Measurements from ENCODE around the gene CCL25. TPM values are rescaled to one million over a fixed set of nuclear protein-coding genes. Genes with fewer than 3 reads are reported as not detected.

The CCL25 gene
- polyA plus RNA-seq, 1 donor, result 1,345 TPM

DNA sequence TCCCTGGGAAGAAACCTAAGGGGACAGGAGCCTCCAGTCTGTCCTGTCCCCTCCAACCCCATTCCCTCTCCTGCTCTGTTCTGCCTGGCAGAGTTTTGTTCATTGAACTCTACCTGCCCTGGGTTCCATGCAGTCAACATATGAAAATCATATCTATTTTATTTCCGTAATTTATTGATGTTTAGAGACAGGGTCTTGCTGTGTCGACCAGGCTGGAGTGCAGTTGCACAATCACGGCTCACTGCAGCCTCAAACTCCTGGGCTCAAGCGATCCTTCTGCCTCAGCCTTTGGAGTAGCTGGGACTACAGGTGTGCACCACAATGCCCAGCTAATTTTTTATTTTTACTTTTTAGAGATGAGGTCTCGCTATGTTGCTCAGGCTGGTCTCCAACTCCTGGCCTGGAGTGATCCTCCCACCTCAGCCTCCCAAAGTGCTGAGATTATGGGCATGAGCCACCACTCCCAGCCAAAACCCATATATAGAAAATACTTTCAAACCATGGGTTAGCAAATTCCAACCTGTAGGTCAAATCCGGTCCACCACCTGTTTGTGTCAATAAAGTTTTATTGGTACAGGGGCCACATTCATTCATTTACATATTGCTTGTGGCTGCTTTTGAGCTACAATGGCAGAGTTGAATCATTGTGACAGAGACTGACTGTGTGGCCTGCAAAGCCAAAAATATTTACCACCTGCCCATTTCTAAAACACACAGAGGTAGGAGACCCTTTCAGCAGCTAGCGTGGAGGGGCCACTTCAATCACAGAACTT is 57.5 kb downstream of the CCL25 start:
- 83% methylated on average over 1 of the region's 7 CpGs for WGBS (ENCODE audit: insufficient coverage, low lambda C conversion rate)
- no peak for DNase-seq
- no peaks in the 10 kb centered on the region for H3K4me1 ChIP-seq (ENCODE audit: control insufficient read depth, insufficient read depth, low read length)
- no peak overlapping the region for H3K27ac ChIP-seq (ENCODE audit: low read length)
- H3K9me3 ChIP-seq (ENCODE audit: control insufficient read depth, low read depth, low read length), result peaks cover 3% of the 10 kb centered on the region
- no peaks in the 10 kb centered on the region for H3K27me3 ChIP-seq (ENCODE audit: control insufficient read depth, insufficient read depth, low read length)
- H3K36me3 ChIP-seq (ENCODE audit: control insufficient read depth, insufficient read depth, low read length), result no peaks in the 10 kb centered on the region
- H3K4me3 ChIP-seq (ENCODE audit: low read length), result no peak overlapping the region

DNA sequence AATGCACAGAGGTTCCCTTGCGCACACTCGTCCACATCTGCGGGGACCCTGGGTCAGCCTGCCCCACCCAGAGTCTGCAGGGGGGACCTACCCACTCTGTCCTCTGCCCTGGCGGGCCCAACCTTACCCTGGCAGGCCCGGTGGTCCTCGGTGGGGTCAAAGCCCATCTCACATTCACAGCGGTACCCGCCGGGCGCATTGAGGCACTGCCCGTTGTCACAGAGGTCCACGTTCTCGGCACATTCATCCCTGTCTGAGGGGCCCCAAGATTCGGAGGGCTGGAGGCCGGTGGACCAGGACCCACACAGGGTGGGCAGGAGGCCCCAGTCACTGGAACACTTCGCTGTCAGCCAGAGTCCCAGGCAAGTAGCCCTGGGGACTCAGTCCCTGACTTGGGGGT is 58.4 kb downstream of the CCL25 start:
- Histone ChIP-seq H3K36me3 (ENCODE audit: control insufficient read depth, insufficient read depth, low read length) (no peaks in the 10 kb centered on the region), H3K27ac (ENCODE audit: low read length) (no peak overlapping the region), H3K27me3 (ENCODE audit: control insufficient read depth, insufficient read depth, low read length) (no peaks in the 10 kb centered on the region), H3K9me3 (ENCODE audit: control insufficient read depth, low read depth, low read length) (peaks cover 3% of the 10 kb centered on the region), H3K4me1 (ENCODE audit: control insufficient read depth, insufficient read depth, low read length) (no peaks in the 10 kb centered on the region), H3K4me3 (ENCODE audit: low read length) (no peak overlapping the region)
- DNase-seq, result no peak
- WGBS (ENCODE audit: insufficient coverage, low lambda C conversion rate), result no CpG with 5 or more reads among the region's 16 CpGs

DNA sequence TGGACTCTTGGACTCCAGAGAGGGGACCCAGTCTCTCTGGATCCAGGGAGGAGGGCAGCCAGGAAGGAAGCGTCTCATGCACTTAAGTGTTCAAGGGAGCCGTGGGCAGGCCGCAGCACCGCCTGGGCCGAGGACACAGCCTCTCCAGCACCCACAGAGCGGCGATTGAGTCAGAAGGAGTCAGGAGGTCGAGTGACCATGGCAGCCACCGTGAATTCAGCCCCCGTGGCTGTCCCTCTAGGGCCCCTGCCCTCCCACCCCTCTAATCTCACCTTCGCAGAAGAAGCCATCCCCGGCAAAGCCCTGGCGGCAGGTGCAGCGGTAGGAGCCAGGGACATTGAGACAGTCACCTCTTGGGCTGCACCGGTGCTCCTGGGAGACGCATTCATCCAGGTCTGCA is 58.8 kb downstream of the CCL25 start:
- no peak overlapping the region for H3K27ac ChIP-seq (ENCODE audit: low read length)
- WGBS (ENCODE audit: insufficient coverage, low lambda C conversion rate), result no CpG with 5 or more reads among the region's 16 CpGs
- peaks cover 3% of the 10 kb centered on the region for H3K9me3 ChIP-seq (ENCODE audit: control insufficient read depth, low read depth, low read length)
- no peaks in the 10 kb centered on the region for H3K4me1 ChIP-seq (ENCODE audit: control insufficient read depth, insufficient read depth, low read length)
- H3K27me3 ChIP-seq (ENCODE audit: control insufficient read depth, insufficient read depth, low read length), result no peaks in the 10 kb centered on the region
- H3K4me3 ChIP-seq (ENCODE audit: low read length), result no peak overlapping the region
- no peak for DNase-seq
- no peaks in the 10 kb centered on the region for H3K36me3 ChIP-seq (ENCODE audit: control insufficient read depth, insufficient read depth, low read length)

Other genes with a start within 250 kb of the CCL25 start
- 9.3 TPM for gene EVI5L, start 222.5 kb upstream of the CCL25 start, polyA plus RNA-seq
- gene PRR36, start 178.4 kb upstream of the CCL25 start, polyA plus RNA-seq, result 2.1 TPM
- gene LRRC8E, start 164.2 kb upstream of the CCL25 start, polyA plus RNA-seq, result 0.31 TPM
- gene MAP2K7, start 148.9 kb upstream of the CCL25 start, polyA plus RNA-seq, result 28.5 TPM
- gene TGFBR3L, start 137.9 kb upstream of the CCL25 start, polyA plus RNA-seq, result 1.4 TPM
- gene SNAPC2, start 132.4 kb upstream of the CCL25 start, polyA plus RNA-seq, result 15.7 TPM
- 7.0 TPM for gene CTXN1, start 126.6 kb upstream of the CCL25 start, polyA plus RNA-seq
- 49.1 TPM for gene TIMM44, start 109.1 kb upstream of the CCL25 start, polyA plus RNA-seq
- 56.0 TPM for gene ELAVL1, start 47.1 kb upstream of the CCL25 start, polyA plus RNA-seq
- gene FBN3, start 96.8 kb downstream of the CCL25 start, polyA plus RNA-seq, result 3.5 TPM
- 119 TPM for gene CERS4, start 156.6 kb downstream of the CCL25 start, polyA plus RNA-seq